ENCODE results near the gene DPP4. TPM values are rescaled to one million over a fixed set of nuclear protein-coding genes. Genes with fewer than 3 reads are reported as not detected.

Gene DPP4
- polyA plus RNA-seq, 2 of the 4 experiments (the other 2 are of a cell fraction), result 0.17 to 0.27 TPM

DNA sequence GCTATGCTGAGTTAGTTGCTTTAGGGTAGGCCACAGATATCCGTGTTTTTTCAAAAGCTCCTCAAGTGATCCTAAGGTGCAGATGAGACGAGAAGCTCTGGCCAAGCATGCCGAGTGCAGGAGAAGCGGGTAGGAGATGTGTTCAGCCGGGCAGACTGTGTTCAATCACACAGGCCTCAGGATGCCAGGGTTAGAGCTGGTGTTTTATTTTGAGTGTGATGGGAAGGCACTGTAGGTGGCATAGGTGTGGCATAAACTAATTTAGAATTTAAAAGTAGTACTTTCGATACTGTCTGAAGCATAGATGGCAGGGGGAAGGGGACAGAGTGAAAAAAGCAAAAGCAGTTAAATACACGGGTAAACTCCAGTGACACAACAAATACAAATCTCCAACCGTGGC, 30.9 kb downstream of the DPP4 start:
- ATAC-seq (no peak), DNase-seq (ENCODE audit: low read depth in 1 of 2, low spot score in 1 of 2) (no peak), FAIRE-seq (no peak)
- POLR2A ChIA-PET, result no interaction called here
- no peaks in the 10 kb centered on the region for H3K4me1 ChIP-seq
- no peak for TF ChIP-seq MAFK (IDR thresholded peaks at IDR 0.05; ENCODE audit: partially characterized antibody)
- TF ChIP-seq ZC3H11A (IDR thresholded peaks at IDR 0.05), result no peak
- no peak for TF ChIP-seq MYC (IDR thresholded peaks at IDR 0.05; ENCODE audit: borderline replicate concordance, low read length)
- TF ChIP-seq BHLHE40 (IDR thresholded peaks at IDR 0.05; ENCODE audit: low read depth, low read length), result no peak
- no peaks in the 10 kb centered on the region for H3K9me3 ChIP-seq
- no peak overlapping the region for H3K27ac ChIP-seq
- no peak overlapping the region for H3K4me2 ChIP-seq
- CTCF ChIA-PET, result interaction anchor here (0.6 kb wide), 1 partner anchor 98 kb away, joined by 3 read pairs; no protein-coding TSS in a partner anchor
- no peak overlapping the region for H3K4me3 ChIP-seq
- WGBS (ENCODE audit: missing lambda C conversion rate), result 59% methylated on average over 8 of the region's 8 CpGs

DNA sequence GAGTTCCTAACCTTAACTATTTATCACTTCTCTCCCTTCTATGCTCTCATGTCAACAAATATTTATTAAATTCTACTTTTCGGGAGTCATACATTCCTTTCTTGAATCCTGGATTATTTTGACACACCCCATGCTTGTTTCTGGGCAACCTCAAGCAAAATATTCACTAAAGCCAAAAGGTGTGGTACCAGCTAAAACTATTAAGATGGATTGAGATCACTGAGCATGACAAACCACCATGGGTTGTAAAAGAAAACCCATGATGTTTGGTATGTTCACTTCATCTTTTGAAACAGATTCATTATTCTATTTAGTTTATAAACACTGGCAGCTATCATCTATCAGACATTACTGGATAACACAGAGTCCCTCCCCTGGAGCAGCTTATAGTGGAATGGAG, 32.5 kb downstream of the DPP4 start:
- Histone ChIP-seq H3K4me1 (no peaks in the 10 kb centered on the region), H3K4me2 (no peak overlapping the region), H3K4me3 (no peak overlapping the region), H3K27ac (no peak overlapping the region), H3K9me3 (no peaks in the 10 kb centered on the region)
- WGBS (ENCODE audit: missing lambda C conversion rate), result 23% methylated on average over 1 of the region's 1 CpG
- no peak for DNase-seq (ENCODE audit: low read depth in 1 of 2, low spot score in 1 of 2)
- no peak for FAIRE-seq
- no peak for ATAC-seq
- ChIA-PET POLR2A (no interaction called here), CTCF (interaction anchor here (1.1 kb wide), 1 partner anchor 17 kb away, joined by 3 read pairs; no protein-coding TSS in a partner anchor)
- TF ChIP-seq, protein P1, sequence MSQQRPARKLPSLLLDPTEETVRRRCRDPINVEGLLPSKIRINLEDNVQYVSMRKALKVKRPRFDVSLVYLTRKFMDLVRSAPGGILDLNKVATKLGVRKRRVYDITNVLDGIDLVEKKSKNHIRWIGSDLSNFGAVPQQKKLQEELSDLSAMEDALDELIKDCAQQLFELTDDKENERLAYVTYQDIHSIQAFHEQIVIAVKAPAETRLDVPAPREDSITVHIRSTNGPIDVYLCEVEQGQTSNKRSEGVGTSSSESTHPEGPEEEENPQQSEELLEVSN (IDR thresholded peaks at IDR 0.05; ENCODE audit: borderline replicate concordance, low read depth), result no peak
- TF ChIP-seq, protein P2, sequence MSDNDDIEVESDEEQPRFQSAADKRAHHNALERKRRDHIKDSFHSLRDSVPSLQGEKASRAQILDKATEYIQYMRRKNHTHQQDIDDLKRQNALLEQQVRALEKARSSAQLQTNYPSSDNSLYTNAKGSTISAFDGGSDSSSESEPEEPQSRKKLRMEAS (IDR thresholded peaks at IDR 0.05), result no peak
- no peak for TF ChIP-seq CHD4 (IDR thresholded peaks at IDR 0.05; ENCODE audit: borderline replicate concordance)
- no peak for TF ChIP-seq JUNB (IDR thresholded peaks at IDR 0.05)
- TF ChIP-seq FOXS1 (CRISPR knock-in tag; IDR thresholded peaks at IDR 0.05), result no peak
- no peak for TF ChIP-seq ESRRA (IDR thresholded peaks at IDR 0.05; ENCODE audit: borderline replicate concordance, low read length)
- TF ChIP-seq KDM1A (IDR thresholded peaks at IDR 0.05; ENCODE audit: low read depth), result no peak
- TF ChIP-seq HOXA7 (CRISPR knock-in tag; IDR thresholded peaks at IDR 0.05), result no peak
- no peak for TF ChIP-seq RFX5 (IDR thresholded peaks at IDR 0.05)
- TF ChIP-seq, protein P3, sequence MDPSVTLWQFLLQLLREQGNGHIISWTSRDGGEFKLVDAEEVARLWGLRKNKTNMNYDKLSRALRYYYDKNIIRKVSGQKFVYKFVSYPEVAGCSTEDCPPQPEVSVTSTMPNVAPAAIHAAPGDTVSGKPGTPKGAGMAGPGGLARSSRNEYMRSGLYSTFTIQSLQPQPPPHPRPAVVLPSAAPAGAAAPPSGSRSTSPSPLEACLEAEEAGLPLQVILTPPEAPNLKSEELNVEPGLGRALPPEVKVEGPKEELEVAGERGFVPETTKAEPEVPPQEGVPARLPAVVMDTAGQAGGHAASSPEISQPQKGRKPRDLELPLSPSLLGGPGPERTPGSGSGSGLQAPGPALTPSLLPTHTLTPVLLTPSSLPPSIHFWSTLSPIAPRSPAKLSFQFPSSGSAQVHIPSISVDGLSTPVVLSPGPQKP (IDR thresholded peaks at IDR 0.05; ENCODE audit: low read depth, low read length), result no peak
- no peak for TF ChIP-seq CHD2 (IDR thresholded peaks at IDR 0.05; ENCODE audit: low read length, partially characterized antibody)

DNA sequence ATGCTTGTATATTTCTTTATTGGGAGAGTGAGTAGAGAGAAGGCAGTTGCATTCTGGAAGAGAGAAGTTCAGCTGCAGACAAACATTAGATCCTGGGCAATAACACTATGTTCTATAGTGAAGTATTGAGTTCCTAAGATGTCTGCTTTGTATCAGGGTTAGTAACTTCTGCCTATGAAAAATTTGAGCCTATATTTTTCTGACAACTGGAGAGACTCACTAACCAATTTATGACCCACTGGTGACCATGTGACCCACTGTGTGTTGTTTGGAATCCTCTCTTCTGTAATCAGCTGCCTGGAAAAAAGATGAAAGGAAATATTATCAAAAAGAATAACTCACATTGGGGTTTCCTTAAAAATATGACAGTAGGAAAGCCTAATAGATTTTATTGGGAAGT, 35.3 kb downstream of the DPP4 start:
- no peaks in the 10 kb centered on the region for H3K4me1 ChIP-seq
- no peak overlapping the region for H3K4me3 ChIP-seq
- TF ChIP-seq NPAS2 (CRISPR knock-in tag; IDR thresholded peaks at IDR 0.05; ENCODE audit: borderline replicate concordance) (no peak), ZFP36 (IDR thresholded peaks at IDR 0.05; ENCODE audit: borderline replicate concordance, partially characterized antibody) (no peak), MAFK (IDR thresholded peaks at IDR 0.05; ENCODE audit: partially characterized antibody) (no peak), SREBF2 (IDR thresholded peaks at IDR 0.05) (no peak), KDM5A (IDR thresholded peaks at IDR 0.05) (no peak), NR3C1 (IDR thresholded peaks at IDR 0.05) (no peak), RNF2 (IDR thresholded peaks at IDR 0.05; ENCODE audit: borderline replicate concordance, low read depth) (no peak), BHLHE40 (IDR thresholded peaks at IDR 0.05; ENCODE audit: low read depth, low read length) (no peak), MAZ (IDR thresholded peaks at IDR 0.05; ENCODE audit: borderline replicate concordance, low read depth, low read length) (no peak), RARB (CRISPR knock-in tag; IDR thresholded peaks at IDR 0.05) (no peak)
- TF ChIP-seq, protein P4, sequence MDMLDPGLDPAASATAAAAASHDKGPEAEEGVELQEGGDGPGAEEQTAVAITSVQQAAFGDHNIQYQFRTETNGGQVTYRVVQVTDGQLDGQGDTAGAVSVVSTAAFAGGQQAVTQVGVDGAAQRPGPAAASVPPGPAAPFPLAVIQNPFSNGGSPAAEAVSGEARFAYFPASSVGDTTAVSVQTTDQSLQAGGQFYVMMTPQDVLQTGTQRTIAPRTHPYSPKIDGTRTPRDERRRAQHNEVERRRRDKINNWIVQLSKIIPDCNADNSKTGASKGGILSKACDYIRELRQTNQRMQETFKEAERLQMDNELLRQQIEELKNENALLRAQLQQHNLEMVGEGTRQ (IDR thresholded peaks at IDR 0.05), result no peak
- TF ChIP-seq, protein P5, sequence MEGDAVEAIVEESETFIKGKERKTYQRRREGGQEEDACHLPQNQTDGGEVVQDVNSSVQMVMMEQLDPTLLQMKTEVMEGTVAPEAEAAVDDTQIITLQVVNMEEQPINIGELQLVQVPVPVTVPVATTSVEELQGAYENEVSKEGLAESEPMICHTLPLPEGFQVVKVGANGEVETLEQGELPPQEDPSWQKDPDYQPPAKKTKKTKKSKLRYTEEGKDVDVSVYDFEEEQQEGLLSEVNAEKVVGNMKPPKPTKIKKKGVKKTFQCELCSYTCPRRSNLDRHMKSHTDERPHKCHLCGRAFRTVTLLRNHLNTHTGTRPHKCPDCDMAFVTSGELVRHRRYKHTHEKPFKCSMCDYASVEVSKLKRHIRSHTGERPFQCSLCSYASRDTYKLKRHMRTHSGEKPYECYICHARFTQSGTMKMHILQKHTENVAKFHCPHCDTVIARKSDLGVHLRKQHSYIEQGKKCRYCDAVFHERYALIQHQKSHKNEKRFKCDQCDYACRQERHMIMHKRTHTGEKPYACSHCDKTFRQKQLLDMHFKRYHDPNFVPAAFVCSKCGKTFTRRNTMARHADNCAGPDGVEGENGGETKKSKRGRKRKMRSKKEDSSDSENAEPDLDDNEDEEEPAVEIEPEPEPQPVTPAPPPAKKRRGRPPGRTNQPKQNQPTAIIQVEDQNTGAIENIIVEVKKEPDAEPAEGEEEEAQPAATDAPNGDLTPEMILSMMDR (IDR thresholded peaks at IDR 0.05), result no peak
- H3K4me2 ChIP-seq, result no peak overlapping the region
- CTCF ChIA-PET, result no interaction called here
- H3K27ac ChIP-seq, result no peak overlapping the region
- H3K9me3 ChIP-seq, result no peaks in the 10 kb centered on the region
- FAIRE-seq, result no peak
- ATAC-seq, result no peak
- no peak for DNase-seq (ENCODE audit: low read depth in 1 of 2, low spot score in 1 of 2)
- POLR2A ChIA-PET, result no interaction called here
